Putamen (tissue), 1 donor: ENCODE measurements around the gene E2F7.

ENCODE experiments used
- DNase-seq: peaks from one replicate; pipeline ENCODE4 v3.0.0-alpha.2; 2016; ENCODE audit warnings: low spot score

E2F7 gene

GRCh38 chr12:77013091-77013490 is 52.3 kb downstream of the E2F7 start:
- DNase-seq: no peak

GRCh38 chr12:77010691-77011548 is 54.4 kb downstream of the E2F7 start:
- peak; percentile 66 for DNase-seq

GRCh38 chr12:77007476-77007875 is 57.9 kb downstream of the E2F7 start:
- no peak for DNase-seq

- no peak for DNase-seq
Observed at GRCh38 chr12:77005611-77006098, 59.7 kb downstream of the E2F7 start.

GRCh38 chr12:77003914-77004313 is 61.5 kb downstream of the E2F7 start:
- no peak for DNase-seq

GRCh38 chr12:77003246-77003645 is 62.1 kb downstream of the E2F7 start:
- DNase-seq: no peak

GRCh38 chr12:77002382-77002781 is 63.0 kb downstream of the E2F7 start:
- DNase-seq: no peak

- no peak for DNase-seq
Observed at GRCh38 chr12:77001276-77001675, 64.1 kb downstream of the E2F7 start.

GRCh38 chr12:76998908-76999556 is 66.3 kb downstream of the E2F7 start:
- no peak for DNase-seq

GRCh38 chr12:76998386-76998785 is 67.0 kb downstream of the E2F7 start:
- no peak for DNase-seq

- no peak for DNase-seq
Observed at GRCh38 chr12:76997011-76997780, 68.2 kb downstream of the E2F7 start.

- DNase-seq: no peak
Observed at GRCh38 chr12:76990716-76991115, 74.7 kb downstream of the E2F7 start.

GRCh38 chr12:76984566-76984965 is 80.8 kb downstream of the E2F7 start:
- DNase-seq: no peak

GRCh38 chr12:76983420-76983819 is 81.9 kb downstream of the E2F7 start:
- no peak for DNase-seq

- no peak for DNase-seq
Observed at GRCh38 chr12:76980196-76980595, 85.2 kb downstream of the E2F7 start.

GRCh38 chr12:76976777-76977382 is 88.5 kb downstream of the E2F7 start:
- DNase-seq: no peak
